GM21390 (cell line): ENCODE measurements around the gene ITIH4.

Experiments
- ATAC-seq: cut with Tn5 transposase; IDR thresholded peaks from one replicate; pipeline ENCODE4 v1.9.1; 2021; ENCODE audit not compliant: unreplicated experiment

The ITIH4 gene

DNA sequence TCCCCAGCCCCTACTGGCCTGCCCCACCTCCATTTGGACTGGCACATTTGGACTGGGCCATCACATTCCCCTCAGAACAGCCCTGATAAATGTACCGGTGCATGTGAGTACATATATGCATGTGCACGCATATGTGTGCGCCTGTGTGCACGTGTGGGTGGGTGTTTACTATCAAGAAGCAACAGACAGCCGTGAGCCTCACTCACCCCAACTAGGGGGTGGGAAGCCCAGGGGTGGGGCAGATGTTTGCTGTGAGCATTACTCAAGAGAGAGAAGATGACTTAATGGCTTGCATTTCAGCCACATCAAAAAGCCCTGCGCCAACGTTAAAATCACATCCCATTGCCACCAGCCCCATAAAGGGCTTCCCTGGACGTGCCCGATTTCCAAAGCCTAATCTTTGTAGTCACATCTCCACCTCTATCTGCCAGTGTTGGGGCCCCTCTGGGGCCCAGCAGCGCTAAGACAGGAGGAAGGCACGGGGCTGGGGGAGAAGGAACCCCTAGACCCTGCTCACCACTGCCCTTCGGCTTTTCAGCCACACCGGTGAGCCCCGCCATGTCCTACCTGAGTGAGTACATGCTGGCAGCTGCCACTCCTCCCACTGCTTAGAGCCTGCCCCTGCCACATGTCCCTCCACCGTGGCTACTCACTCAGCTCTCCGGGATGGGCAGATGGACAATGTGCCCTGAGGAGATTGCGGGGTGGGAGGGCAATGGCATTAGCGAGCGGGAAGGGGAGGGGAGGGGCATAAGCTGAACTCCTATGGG, 25.0 kb downstream of the ITIH4 start:
- no peak for ATAC-seq

DNA sequence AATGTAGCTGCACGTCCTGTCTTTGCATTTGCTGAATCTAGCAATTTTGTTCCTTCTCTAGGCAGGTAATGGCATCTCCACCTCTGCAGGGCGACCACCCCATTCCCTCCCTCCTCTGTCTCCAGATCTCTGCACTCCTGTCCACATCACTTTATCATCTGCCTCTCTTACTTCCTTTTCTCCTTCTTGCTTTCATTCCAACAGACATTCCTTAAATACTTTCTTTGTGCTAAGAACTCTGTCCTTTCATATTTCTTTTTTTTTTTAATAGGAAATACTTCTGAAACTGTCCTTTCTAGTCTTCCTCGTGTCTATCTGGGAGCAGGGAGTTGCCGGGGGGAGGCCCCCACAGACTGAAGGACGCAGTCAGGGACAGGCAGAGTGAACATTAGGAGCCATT, 28.6 kb downstream of the ITIH4 start:
- no peak for ATAC-seq

DNA sequence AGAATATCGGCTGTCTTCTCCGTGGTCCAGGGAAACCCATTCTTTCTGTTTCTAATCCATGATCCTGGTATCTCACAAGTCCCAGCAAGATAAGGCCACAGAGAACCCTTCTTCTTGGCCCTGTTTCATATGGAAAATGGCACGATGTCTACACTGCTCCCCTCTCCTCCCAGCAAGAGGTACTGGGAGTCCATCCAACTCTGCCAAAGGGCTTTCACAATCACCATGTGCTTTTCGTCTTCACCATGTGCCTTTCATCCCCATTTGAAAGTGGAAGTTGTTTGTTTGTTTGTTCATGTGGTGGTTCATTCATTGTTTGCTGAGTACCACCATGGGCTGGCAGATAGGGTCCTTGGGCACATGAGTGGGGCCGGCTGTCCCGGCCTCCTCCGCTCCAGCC, 30.4 kb downstream of the ITIH4 start:
- ATAC-seq: no peak

DNA sequence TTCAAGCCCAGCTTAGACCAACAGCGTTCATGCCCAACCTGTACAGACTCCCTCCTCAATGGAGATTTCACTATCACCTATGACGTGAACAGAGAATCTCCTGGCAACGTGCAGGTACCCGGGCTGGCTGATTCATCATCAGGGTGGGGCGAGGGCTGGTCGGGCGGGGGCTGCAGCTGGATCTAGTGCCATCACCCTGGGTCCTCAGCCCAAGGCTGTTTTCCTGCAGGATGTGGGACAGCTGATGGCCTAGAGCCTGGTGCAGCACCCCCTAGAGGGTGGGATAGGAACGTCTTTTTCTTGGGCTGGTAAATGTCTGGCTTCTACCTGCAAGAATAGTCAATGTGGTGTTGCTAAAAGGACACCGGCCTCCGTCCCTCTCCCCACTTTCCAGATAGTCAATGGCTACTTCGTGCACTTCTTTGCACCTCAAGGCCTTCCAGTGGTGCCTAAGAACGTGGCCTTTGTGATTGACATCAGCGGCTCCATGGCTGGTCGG, 31.4 kb downstream of the ITIH4 start:
- no peak for ATAC-seq

DNA sequence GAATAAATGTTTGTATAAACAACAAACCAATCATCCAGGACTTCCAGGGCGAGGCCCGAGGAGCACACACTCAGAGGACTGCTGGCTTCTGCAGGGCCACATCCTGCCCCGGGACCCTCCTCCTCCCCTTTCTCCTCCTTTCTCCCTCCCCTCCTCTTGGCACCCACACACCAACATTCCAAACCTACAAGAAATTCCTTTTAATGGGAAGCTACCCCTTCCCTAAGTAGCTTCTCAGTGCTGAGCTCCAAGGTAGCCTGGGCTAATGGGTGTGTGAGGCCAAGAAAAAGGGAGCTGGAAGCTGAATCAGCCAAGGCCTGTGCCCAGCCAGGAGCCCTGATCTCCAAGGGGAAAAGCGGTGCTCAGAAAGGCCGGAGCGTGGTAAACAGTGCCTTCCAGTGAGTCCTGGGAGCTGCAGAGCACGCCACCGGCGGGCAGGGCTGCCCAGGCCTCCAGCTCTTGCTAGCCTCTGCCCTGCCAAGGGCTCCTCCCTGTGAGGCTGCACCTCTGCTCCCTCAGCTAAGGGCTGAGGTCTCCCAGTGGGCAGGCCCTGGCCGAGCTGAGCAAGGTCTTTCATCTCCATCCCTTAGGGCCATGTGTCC, 32.0 kb downstream of the ITIH4 start:
- ATAC-seq: no peak

DNA sequence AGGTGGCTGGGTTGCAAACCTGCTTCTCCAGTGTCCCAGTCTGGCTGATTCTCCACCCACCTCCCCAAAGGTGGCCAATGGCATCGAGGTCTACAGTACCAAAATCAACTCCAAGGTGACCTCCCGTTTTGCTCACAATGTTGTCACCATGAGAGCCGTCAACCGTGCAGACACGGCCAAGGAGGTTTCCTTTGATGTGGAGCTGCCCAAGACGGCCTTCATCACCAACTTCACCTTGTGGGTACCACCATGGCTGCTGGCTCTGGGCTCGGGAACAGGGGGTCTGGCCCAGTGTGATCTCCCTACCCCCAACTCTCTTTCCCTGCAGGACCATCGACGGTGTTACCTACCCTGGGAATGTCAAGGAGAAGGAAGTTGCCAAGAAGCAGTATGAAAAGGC, 34.1 kb downstream of the ITIH4 start:
- no peak for ATAC-seq

DNA sequence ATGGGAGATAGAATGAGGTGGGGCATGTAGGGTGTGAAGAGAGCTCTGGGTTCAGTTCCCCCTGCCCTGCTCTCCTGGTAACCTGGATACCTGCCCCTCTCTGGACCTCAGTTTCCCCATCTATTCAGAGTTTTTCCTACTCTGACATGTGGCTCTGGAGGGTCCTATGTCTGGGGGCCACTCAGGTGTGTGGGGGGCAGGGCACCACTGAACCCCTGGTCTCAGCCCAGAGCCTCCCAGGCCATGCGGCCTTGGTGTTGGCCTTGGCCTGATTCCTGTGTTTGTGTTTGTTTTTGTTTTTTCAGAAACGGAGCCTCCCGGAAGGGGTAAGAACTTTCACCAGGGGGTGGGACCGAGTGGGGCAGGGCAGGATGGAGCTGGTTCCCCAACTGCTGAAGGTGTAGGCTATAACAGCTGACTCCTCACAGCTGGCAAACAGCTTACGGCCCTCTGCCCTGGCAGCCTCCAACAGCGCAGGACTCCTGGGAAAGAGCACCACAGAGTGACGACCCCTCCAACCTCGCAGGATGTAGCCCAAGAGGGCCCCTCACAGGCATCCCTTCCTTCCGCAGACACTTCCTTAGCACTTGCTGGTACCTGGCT, 35.1 kb downstream of the ITIH4 start:
- ATAC-seq: no peak

DNA sequence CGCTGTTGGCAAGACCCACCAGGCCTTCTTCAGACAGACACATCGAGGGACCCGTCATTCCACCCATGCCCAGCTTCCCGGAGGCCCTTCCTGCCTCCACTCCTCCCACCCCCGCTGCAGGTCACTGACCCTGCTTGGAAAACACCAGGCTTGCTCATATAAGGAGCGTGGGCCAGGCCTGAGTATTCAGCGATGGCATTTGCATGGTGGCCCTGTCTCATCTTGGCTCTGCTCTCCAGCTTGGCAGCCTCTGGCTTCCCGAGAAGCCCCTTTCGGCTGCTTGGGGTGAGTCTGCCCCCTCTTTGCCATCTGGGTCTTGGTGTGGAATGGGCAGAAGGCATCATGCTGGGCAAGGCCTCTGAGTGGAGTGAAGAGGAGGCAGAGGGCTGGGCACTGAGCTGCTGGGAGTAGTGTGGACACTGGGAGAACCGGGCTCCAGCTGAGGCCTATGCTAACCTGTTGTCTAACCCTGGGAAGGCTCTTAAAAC, 35.8 kb downstream of the ITIH4 start, which contains the start of gene ITIH3:
Gene ITIH3, plus strand, starts transcription at position 185 of the 488 bp plus-strand sequence. Its CDS starts 8 bp downstream, at position 193.
- no peak for ATAC-seq

DNA sequence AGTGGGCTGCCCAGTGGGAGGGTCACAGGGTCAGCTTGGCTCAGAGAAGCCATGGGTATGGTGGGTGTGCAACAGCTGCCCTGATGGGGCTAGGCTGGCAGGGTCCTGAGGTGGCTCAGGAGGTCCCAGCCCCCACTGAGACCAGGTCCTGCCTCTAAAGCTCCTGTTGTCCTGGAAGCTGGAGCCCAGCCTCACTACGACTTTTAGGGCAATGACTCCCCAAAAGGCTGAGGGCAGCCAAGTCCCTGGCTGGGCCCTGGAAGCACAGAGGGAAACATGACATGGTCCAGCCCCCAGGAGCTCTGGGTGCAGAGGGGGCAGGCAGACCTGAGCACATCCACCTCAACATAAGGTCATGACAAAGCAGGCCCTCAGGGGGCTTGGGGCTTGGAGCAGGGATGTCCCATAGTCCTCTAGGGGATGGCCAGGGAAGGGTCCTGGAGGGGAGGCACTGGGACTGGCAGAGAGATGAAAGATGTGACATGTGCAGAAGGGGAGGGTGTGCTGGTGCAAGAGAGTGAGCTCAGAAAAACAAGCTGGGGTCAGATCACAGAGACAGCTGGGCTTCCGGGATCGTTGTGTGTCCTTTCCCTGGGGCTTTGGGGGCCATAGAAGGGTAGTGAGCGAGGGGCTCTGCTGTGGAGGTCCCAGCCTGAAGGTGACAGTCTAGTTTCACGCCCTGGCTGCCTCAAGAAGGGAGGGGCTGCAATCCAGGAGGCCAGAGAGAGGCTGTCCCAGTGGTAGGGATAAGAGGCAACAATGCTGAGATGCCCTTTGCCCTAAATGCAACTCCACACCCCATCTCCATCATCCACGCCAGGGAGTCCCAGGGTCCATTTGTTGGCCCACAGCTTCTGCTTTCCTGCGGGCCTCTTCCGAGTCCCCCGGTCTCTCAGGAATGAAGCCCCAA, 36.5 kb downstream of the ITIH4 start:
- ATAC-seq: no peak

DNA sequence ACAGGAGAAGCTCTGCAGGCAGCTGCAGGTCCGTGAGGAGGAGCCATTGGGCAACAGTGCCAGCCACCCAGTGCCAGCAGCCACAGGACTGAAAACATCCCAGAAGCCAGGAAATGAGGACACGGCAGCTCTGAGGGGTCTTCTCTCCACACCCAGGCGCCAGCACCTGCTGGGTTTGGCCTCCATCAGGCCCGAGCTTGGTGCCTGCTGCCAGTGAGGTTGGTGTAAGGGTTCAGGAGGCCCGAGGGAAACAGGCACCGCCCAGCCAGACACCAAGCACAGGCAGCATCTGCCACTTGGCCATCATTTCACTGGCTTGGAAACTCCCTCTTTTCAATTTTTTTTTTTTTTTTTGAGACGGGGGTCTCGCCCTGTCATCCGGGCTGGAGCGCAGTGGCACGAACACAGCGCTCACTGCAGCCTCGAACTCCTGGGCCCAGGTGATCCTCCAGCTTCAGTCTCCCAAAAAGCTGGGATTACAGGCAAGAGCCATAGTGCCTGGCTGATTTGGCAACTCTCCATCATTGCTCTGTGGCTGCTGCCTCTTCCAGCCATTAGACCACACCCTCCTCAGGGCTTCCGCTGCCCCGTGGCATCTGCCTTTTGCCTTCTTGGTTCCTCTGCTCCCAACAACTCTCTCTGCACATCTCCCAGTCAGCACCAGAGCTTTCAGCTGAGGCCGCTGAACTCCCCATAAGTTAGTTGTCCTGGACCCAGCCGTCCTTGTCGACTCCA, 37.3 kb downstream of the ITIH4 start:
- no peak for ATAC-seq

DNA sequence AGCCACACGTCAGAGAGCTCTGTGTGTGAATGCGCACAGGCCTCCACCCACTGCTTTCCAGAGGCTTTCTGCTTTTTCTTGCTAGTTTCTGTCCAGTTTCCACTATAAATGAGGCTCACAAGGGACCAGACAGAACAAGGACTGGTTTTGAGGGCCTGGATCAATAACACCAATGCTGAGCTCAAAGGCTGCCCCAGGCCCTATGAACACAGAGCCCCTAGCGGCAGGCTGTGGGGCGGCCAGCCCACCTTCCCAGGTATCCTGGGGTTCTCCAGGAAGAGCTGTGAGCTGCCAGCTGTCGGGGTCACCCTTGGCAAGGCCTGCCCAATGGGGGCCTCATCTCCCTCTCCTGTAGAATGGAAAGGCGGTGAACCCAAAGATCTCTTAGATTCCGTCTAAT, 38.1 kb downstream of the ITIH4 start:
- no peak for ATAC-seq

DNA sequence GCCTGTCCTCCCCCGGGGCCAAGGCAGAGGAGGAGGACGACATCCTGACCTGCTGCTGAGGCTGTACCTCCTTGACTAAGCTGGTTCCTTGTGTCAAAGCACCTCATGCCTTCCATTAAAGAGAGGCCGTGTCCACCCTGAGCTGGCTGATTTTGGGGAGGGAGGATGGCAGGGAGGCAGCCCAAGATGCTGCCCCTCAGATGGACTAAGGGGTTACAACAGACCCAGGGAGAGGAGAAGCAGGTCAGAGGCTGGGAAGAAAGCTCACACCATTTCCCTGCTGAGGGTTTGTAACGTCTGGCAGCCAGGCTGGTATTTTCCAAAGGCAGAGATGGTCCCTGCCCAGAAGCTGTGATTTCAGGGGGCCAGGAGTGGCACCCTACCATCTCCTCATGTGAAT, 38.5 kb downstream of the ITIH4 start:
- no peak for ATAC-seq

DNA sequence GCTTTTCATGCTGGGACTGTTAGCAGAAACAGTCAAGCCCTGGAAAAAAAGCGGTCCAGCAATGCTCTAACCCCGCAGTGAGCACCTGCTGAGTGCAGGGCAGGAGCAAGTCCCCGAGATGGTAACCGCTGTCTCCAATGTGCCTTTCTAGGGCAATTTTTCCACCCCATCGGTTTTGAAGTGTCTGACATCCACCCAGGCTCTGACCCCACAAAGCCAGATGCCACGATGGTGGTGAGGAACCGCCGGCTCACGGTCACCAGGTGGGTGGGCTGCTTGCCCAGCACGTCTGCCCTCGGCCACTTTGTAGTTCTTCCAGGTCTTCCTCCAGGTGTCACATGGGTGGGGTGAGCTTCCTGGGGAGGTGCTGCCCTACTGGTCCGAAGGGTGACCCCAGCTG, 39.1 kb downstream of the ITIH4 start:
- ATAC-seq: no peak

DNA sequence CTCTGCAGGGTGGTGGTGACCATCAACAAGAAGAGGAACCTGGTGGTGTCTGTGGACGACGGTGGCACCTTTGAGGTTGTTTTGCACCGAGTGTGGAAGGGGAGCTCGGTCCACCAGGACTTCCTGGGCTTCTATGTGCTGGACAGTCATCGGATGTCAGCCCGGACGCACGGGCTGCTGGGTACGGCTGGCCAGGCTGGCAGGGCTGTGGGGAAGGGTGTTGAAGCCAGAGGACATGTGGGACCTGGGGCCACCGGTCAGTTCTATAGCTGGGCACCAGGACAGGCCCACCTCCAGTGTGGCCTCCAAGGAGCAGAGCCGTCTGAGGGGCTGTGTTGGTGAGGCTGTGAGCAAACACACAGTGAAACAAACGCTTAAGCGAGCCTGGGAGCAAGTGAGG, 39.7 kb downstream of the ITIH4 start:
- no peak for ATAC-seq

DNA sequence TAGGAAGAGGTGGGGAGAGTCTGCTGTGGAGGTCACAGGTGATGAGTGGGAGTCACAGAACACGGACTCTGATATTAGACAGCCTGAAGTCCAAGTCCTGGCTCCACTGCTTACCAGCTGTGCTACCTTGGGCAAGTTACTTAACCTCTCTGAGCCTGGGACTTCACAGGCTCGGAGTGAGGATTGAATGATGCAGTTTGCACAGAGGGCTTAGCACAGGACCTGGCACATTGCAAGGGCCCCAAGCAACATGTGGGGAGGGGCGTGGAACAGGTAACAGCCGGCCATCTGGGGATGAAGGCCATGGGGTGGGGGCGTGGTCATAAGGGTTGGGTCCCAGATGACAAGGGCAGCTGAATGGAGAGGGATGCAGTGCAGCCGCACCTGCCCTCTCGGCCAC, 40.1 kb downstream of the ITIH4 start:
- ATAC-seq: no peak

DNA sequence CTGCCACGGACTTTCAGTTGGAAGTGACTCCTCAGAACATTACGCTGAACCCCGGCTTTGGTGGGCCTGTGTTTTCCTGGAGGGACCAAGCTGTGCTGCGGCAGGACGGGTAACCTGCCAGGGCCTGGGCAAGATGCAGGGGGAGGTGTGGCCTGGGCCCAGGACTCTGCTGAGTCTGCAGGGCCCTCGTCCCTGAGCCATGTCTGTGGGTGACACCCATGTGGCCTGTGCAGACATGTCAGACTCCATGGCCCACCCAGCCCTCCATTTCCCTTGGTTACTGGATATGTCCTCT, 40.8 kb downstream of the ITIH4 start:
- ATAC-seq: no peak

DNA sequence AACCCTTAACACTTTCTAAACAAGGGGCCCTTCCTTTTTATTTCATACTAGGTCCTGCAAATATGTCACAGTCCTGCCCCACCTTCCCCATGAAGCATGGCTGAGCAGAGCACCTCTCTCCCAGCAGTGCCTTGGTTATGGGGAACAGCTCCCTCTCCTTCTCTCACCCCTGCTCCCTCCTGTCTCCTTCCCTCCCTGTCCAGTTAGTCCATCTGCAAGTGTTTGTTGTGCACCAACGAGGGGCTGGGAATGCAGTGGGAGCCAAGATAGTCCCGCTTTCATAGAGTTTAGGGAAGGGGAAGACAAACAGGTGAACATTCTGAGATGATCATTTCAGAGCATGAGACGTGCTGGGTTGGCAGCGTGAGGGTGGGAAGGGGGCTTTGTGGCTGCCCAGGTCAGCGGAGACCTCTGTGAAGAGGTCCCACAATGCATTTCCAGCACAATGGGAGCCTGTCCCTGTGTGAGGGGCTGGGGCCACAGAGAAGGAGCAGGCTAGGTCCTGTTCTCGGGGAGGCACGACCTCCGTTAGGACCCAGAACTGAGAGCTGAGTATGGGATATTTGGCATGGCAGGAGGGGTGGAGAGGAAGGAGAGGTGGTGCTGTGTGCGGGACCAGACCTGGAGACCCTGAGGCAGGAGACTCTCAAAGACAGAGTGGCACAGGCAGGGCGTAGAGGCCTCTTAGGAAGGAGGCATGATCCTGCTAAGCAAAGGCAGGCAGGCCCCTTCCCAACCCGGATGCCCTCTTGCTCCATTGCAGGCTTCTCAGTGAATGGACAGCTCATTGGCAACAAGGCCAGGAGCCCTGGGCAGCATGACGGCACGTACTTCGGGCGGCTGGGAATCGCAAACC, 41.4 kb downstream of the ITIH4 start:
- ATAC-seq: no peak

DNA sequence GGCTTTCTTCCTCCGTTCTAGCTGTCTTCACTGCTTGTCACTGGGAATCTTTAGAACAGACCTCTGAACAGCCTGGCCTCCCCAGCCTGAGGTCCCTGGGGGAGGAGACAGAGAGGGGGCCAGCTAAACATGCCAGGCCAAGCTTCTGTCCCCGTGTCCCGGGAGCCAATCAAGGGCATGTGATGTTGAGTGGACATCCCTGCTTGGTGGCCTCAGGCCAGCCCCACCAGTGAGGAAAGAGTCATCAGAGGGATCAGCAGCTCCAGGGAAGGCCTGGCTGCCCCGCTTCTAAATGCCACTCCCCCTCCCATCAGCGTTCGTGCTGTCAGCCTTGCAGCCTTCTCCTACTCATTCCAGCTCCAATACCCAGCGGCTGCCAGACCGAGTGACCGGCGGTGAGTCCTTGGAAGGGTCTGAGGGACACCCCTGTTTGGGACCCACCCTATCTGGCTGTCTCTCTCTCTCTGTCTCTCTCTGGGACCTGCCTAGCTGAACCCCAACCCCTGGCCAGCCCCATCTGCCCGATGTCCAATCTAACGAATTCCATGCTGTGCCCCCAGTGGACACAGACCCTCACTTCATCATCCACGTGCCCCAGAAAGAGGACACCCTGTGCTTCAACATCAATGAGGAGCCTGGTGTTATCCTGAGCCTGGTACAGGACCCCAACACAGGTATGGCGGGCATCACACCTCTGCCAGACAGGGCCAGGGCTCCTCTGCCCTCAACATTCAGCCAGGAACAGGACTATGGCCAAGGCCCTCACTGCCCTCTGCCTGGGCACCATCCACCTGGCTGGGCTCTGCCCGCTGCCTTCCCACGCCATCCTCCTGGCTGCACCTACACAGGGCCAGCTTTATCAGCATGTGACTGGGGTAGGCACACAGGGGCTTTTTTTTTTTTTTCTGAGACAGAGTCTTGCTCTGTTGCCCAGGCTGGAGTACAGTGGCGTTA, 42.5 kb downstream of the ITIH4 start:
- ATAC-seq: no peak
